Esophagus mucosa (tissue), 1 donor: ENCODE measurements around the gene SH3YL1. TPM values are rescaled to one million over a fixed set of nuclear protein-coding genes. Genes with fewer than 3 reads are reported as not detected.
"Not testable (repeated sequence)": the region's sequence is repeated elsewhere in the genome, so short reads cannot be mapped to it uniquely, and the experiment has no call there.

ENCODE experiments used
- ATAC-seq: fragments of 200-7000 bp; cut with Tn5 transposase; one replicate; pipeline ENCODE4 v1.9.1; 2020
- total RNA-seq: library from RNA; stranded (reverse); gene quantifications from one replicate; pipeline ENCODE4 v1.2.4, GENCODE V29; 2023
- donor health status: DM: yes; HTN: yes; CAD: no.

SH3YL1 gene
- total RNA-seq, 1 donor from 2014 or later = 56.9 TPM

DNA sequence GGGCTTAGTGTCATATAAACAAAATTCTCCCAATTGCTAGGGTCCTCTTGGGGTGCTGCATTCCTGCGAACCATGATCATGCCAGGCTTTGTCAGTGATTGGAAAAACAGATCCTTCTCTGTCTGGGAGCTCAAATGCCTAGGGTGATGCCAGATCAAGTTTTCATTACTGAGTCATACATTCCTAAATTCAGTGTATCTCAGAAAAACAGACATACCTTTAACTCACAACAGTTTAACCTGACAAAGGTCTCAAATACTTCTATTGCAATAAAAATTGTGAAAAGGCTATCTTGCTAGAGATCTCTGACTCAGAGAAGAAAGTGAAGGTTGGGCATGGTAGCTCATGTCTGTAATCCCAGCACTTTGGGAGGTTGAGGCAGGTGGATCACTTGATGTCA is 86.9 kb downstream of the SH3YL1 start:
- no peak for ATAC-seq

DNA sequence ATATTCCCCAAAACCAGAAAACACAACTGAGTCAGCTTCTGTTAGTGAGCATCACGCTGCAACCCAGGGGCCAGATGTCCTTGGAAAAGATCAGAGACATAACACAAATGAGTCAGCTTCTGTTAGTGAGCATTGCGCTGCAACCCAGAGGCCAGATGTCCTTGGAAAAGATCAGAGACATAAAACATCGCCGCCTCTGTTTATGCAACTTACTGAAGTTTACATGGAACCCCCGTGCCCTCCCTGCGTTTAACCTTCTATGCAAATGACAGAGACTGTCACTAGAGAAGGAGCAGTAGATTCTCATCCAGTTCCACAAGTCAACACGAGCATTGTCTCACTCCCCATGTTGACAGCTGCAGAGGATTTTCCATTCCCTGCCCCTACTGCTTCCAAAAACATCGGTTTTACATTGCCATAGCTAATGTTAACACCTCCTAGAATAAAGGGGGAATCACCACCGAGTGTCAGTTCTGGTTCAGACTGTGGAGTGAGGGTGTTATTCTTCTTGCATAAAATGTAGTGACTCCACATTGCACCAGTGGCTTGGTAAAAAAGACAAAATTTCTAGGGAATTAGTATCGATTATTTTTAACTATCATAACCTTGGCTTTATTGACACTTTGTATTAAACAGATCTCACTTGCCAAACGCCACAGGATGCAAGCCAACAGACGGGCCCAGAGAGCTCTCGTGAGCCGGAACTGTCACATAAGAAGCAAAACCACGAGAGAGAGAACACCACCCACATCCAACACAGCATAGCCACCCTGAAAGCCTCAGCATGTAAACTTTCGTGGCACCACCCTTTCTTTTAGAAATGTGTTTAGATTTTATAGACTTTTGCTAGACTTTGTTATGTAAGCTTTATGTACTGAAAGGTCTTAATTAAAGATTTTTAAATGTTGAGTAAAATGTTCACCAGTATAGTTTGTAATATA is 87.7 kb downstream of the SH3YL1 start:
- ATAC-seq = no peak

DNA sequence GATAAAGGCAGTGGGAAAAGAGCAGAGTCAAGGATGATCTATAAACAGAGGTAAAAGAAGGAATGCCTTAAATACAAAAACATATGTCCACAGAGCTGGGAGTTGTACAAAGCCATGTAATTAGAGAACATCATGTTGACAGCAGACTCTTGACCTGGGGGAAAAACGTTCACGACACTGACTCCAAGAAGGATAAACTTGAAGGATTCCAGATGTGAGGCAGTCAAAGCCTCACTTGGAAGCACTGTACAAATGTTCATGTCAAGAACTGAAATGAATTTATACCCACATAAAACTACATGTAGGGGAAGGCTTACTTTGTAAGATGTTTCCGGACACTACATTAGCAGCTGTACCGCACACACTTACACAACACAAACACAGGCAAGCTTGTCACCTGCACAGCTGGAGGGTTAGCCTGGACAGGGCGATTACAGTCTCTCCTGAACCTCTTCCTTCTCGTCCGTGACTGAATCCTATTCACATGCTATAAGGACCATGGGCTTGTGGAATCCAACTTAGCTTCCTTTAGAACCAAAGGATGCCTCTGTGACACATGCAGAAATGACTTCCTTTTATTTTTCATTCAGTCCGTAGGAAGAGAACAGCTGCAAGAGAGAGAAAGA is 88.6 kb downstream of the SH3YL1 start:
- ATAC-seq = no peak

DNA sequence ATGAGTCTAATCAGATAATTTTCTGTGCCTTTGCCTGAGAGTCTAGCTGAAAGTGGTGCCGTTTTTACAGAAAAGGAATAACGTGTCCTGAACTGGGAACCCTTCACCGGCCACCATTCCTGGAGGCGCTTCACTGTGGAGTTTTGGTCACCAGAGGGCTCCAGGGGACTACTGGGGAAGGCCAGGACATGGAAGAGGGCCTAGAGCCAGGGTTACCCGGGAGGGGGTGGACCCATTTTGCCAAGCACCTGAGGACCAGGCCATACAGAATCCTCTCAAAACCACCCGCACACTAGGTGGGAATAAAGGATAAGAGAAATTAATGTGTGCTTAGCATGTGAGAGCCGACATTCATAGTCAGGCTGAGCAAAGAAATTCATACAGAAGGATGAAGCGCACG is 91.7 kb downstream of the SH3YL1 start:
- not testable (repeated sequence) for ATAC-seq

DNA sequence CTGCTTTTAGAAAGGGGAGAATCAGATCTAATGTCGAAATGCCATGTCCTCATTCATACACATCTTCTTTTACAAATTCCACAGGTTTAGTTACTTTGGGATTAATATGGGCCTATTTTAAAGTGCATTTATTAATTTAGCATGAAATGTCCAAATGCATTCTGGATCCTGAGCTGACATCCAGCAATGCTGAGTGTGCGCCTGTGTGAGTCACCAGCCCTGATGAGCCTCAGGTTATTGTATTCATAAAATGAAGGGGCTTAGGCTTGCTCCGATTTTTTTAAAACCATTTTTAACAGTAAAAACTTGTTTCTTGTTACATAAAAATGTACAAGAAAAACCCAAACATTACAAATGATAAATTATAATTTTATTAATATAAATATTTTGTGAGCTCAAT is 94.1 kb downstream of the SH3YL1 start:
- ATAC-seq = no peak

Other genes starting within 250 kb of the SH3YL1 start
- 44.3 TPM for gene FAM110C, start 217.5 kb downstream of the SH3YL1 start, total RNA-seq
- gene ACP1, start 915 bp upstream of the SH3YL1 start, total RNA-seq = 61.2 TPM
- 0.44 TPM for gene ALKAL2, start 24.1 kb upstream of the SH3YL1 start, total RNA-seq